IPS-NIHi7 (cell line): Measurements from ENCODE around the gene DUSP16.

Source experiments
- DNase-seq: peaks from one replicate; pipeline ENCODE4 v3.0.0; 2012; ENCODE audit warnings: mixed read lengths; ENCODE audit errors: extremely low spot score

Gene DUSP16

DNA sequence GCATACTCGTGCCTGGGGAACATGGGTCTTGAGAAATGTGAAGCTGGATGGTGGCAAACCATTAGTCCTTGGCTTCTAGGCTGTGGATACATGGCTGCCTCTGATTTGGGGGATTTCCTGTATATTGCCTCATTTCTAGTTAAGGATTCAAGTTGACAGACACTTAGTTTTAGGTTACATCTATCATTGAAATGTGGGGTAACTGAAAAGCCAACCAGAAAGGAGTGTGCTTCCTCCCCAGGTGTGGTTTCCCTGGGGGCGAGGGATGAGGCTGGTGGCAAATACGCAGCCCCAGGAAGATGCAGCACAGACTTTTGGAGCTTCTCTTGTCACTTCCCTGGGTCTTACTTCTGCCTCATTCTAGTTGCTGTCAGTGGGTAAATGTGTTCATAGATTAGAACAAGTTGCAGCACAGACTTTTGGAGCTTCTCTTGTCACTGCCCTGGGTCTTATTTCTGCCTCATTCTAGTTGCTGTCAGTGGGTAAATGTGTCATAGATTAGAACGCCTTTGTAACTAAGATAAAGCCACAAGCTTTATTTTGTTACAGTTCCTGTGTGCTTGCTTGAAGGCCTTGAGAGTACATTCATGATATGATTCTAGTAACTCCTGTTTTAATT lies 120.7 kb downstream of the DUSP16 start:
- no peak for DNase-seq

- DNase-seq: no peak
These were observed 121.2 kb downstream of the DUSP16 start for GRCh38 chr12:12441429-12441807.

DNA sequence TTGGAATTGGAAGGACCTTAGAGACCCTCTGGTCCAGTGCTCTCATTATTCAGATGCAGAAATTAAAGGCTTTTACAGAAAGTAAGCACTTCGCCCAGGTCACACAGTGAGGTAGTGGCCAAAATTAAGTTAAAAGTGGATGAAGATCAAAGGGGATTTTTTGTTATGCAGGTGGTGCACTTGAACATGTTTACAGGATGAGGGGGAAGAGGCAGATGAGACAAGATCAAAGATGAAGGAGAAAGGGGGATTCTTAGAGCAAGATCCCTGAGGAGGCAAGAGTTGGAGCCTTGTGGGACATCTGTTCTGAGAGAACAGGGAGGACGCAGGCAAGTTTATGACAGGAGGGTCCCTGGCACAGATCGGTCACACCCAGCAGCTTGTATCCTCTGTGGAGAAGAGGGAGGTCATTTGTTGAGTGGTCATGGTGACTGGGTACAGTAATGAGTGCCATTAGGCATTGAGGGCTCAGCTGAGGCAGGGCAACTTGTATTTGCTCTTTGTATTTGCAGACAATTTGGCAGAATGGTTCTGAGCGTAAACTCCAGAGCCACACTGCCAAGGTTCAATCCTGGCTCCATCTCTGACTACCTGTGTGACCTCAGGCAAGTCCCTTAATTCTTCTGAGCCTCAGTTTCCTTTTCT lies 121.8 kb downstream of the DUSP16 start:
- DNase-seq: no peak

DNA sequence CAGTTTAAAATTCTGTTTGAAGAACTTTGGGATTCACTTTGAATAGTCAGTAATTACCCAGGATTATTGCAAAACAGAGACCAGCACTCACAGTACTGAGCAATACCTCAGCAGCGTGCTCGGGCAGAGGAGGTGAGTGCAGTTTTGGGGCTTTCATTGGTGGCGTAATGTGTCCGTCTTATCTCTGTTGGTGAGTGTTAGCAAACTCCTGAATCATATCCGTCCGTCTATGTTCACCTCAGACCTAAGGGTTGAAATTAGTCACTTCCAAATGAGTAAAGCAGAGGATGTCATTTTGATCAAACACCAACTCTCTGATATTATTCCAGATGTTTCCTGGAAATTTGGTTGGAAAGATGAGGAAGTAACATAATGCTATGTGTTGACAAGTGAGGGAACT lies 123.0 kb downstream of the DUSP16 start:
- no peak for DNase-seq

DNA sequence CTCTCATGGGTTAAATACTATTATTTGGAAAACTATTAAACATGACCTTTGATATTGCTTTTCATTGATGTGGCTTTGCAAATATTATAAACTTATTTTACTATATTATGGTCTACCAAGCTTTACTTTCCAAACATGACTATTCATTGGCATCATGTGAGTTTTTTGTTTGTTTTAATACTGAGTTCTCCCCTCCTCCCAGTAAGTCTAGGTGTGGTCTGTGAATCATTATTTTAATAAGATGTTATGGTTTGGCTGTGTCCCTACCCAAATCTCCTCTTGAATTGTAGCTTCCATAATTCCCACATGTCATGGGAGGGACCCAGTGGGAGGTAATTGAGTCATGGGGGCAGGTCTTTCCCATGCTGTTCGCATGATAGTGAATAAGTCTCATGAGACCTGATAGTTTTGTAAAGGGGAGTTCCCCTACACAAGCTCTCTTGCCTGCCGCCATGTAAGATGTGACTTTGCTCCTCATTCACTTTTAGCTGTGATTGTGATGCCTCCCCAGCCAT lies 125.8 kb downstream of the DUSP16 start:
- DNase-seq: no peak

DNA sequence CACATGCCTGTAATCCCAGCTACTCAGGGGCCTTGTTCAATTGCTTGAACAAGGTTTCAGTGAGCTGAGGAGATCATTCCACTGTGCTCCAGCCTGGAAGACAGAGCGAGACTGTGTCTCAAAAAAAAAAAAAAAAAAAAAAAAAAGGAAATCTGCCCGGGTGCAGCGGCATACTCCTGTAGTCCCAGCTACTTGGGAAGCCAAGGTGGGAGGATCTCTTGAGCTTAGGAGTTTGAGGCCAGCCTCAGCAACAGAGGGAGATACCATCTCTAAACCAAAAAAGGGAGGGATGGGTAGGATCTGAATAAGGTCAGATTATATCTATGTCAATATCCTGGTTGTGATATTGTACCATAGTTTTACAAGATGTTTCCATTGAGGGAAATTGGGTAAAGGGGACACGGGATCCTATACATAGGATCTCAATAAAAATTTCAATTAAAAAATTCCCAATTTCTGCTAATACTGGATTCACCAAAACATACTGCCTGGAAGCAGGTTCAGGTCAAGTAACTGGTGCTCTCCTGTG lies 129.4 kb downstream of the DUSP16 start:
- no peak for DNase-seq

- DNase-seq: no peak
These were observed 130.3 kb downstream of the DUSP16 start for GRCh38 chr12:12432364-12432763.

DNA sequence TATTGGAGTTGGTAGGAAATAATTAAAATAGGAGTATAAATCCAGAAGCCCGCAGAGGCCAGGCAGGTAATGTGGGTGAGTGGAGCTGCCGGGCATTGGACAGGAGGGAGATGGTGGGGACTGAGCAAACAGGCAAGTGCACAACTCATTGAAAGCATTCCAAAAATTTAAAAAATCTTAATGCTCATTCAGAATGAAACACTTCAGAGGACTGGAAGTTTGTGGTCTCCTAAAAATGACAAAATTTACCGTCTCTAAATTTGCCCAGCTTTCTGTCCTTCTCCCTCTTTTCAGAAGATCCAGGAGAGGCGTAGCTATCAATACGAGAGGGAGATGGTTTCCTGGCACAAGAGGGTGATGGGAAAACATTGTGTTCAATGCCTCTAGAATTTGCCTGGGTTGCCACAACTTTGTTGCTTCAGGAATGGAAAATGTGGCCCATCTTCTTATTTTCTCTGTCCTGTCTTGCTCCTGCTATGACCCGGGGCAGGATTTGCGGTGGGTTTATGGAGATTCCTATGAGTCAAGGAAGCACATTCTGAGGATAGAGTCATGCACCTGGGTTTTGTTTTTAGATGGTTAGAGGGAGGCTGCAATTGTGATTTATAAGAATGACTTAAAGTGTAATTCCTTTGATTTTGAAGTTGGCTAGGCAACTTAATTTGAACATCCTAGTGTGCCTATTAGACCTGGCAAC lies 133.6 kb downstream of the DUSP16 start:
- no peak for DNase-seq

DNA sequence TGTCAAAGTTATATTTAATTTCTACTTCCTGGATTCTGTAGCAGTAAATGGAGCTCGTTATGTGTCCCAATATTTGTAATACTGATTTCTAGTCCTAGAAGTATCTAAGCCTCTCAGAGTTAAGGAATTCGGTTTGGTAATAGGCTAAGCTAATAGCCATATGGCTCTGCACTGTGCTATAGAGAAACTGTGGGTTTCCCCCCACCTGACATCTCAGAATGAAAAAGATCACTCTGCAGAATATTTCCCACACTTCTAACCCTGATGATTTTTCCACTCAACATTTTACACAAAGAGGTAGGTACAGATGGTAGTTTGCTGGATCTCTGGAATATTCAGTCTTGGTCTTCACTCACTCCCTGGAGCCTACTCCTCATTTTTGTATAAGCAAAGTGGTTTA lies 134.6 kb downstream of the DUSP16 start:
- no peak for DNase-seq

GRCh38 chr12:12427568-12427967 lies 135.1 kb downstream of the DUSP16 start:
- DNase-seq: no peak

DNA sequence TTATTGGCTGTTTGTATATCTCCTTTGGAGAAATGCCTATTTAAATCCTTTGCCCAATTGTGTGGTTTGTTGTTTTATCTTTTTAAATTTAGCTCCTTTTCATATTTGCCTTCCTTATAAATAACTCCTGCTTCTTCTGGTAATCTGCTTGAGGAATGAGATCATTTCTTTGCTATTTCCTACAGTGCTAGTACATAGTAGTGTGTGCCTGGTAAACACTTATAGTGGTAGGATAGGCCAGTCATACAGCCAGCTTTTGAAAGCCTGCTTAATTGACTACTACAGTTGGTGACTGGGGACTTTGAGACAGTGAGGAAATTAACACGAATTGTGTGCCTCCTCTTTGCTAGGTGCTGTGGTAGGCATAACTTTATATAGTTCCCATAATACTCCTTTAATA lies 137.0 kb downstream of the DUSP16 start:
- DNase-seq: no peak

- DNase-seq: no peak
These were observed 137.7 kb downstream of the DUSP16 start for GRCh38 chr12:12425001-12425400.
